GM19324 (cell line): ENCODE results near the gene FES.
A peak's percentile ranks its signal among the peaks of the same experiment; 100 is the strongest.
"Not testable (repeated sequence)": the region's sequence is repeated elsewhere in the genome, so short reads cannot be mapped to it uniquely, and the experiment has no call there.

Source experiments
- ATAC-seq: cut with Tn5 transposase; IDR thresholded peaks from one replicate; pipeline ENCODE4 v1.9.1; 2021; ENCODE audit warnings: mild to moderate bottlenecking, moderate library complexity; ENCODE audit not compliant: unreplicated experiment, low FRiP score

The FES gene

GRCh38 chr15:90860942-90861675 is 23.2 kb upstream of the FES start:
- ATAC-seq = no peak

GRCh38 chr15:90862487-90862886 is 21.8 kb upstream of the FES start:
- no peak for ATAC-seq

GRCh38 chr15:90862964-90863778 is 21.1 kb upstream of the FES start:
- no peak for ATAC-seq

GRCh38 chr15:90863987-90864386 is 20.3 kb upstream of the FES start:
- ATAC-seq = no peak

GRCh38 chr15:90864507-90864906 is 19.8 kb upstream of the FES start:
- no peak for ATAC-seq

- no peak for ATAC-seq
These were observed 18.6 kb upstream of the FES start for GRCh38 chr15:90865702-90866101.

- ATAC-seq = no peak
These were observed 18.1 kb upstream of the FES start for GRCh38 chr15:90866161-90866715.

GRCh38 chr15:90866800-90867199 is 17.5 kb upstream of the FES start:
- ATAC-seq = no peak

- no peak for ATAC-seq
These were observed 16.0 kb upstream of the FES start, which contains the start of gene FURIN for GRCh38 chr15:90868261-90868689. FURIN (plus strand) TSS chr15:90868588; CDS start chr15:90875741, 7,153 bp downstream.

GRCh38 chr15:90869140-90869541 is 15.2 kb upstream of the FES start:
- ATAC-seq = no peak

GRCh38 chr15:90869601-90870353 is 14.5 kb upstream of the FES start:
- ATAC-seq = no peak

- ATAC-seq = no peak
These were observed 13.8 kb upstream of the FES start for GRCh38 chr15:90870354-90871138.

GRCh38 chr15:90871139-90871715 is 13.1 kb upstream of the FES start:
- peak; percentile 37 for ATAC-seq

- ATAC-seq = peak; percentile 42
These were observed 12.4 kb upstream of the FES start for GRCh38 chr15:90871716-90872485.

- no peak for ATAC-seq
These were observed 11.7 kb upstream of the FES start for GRCh38 chr15:90872486-90873184.

- ATAC-seq = no peak
These were observed 10.8 kb upstream of the FES start for GRCh38 chr15:90873488-90873997.

- no peak for ATAC-seq
These were observed 10.2 kb upstream of the FES start for GRCh38 chr15:90873998-90874605.

- ATAC-seq = not testable (repeated sequence)
These were observed 9.3 kb upstream of the FES start for GRCh38 chr15:90874986-90875385.
